GM19372 (cell line): ENCODE measurements around the gene LPIN1.
A peak's percentile ranks its signal among the peaks of the same experiment; 100 is the strongest.
"Not testable (repeated sequence)": the region's sequence is repeated elsewhere in the genome, so short reads cannot be mapped to it uniquely, and the experiment has no call there.

Experiments
- ATAC-seq: cut with Tn5 transposase; IDR thresholded peaks from one replicate; pipeline ENCODE4 v1.9.1; 2021; ENCODE audit warnings: mild to moderate bottlenecking, low read depth, moderate library complexity; ENCODE audit not compliant: unreplicated experiment

Gene LPIN1

DNA sequence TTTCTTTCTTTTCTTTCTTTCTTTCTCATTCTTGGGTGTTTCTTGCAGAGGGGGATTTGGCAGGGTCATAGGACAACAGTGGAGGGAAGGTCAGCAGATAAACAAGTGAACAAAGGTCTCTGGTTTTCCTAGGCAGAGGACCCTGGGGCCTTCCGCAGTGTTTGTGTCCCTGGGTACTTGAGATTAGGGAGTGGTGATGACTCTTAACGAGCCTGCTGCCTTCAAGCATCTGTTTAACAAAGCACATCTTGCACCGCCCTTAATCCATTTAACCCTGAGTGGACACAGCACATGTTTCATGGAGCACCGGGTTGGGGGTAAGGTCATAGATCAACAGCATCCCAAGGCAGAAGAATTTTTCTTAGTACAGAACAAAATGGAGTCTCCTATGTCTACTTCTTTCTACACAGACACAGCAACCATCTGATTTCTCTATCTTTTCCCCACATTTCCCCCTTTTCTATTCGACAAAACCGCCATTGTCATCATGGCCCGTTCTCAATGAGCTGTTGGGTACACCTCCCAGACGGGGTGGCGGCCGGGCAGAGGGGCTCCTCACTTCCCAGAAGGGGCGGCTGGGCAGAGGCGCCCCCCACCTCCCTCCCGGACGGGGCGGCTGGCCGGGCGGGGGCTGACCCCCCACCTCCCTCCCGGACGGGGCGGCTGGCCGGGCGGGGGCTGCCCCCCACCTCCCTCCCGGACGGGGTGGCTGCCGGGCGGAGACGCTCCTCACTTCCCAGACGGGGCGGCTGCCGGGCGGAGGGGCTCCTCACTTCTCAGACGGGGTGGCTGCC lies 12.9 kb downstream of the LPIN1 start:
- ATAC-seq = not testable (repeated sequence)

- no peak for ATAC-seq
These were observed 14.8 kb downstream of the LPIN1 start for GRCh38 chr2:11761259-11761658.

GRCh38 chr2:11762031-11762430 lies 15.6 kb downstream of the LPIN1 start:
- ATAC-seq = no peak

- no peak for ATAC-seq
These were observed 16.5 kb downstream of the LPIN1 start for GRCh38 chr2:11762799-11763461.

DNA sequence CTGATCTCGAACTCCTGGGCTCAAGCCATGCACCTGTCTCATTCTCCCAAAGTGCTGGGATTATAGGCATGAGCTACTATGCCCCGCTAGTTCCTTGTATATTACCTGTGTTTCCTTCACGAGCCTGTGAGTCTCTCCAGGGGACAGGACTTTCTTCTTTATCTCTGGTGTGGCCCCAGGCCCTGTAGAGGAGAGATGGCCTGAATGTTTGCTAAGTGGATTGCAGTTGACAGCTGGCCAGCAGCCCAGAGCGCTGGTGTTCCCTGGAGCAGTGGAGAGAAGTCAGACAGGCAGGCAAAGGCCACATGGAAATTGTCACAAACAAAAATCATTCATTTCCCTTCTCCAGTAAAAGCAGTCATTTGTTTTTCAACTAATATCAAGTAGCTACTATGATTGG lies 17.9 kb downstream of the LPIN1 start:
- ATAC-seq = no peak

GRCh38 chr2:11764920-11765319 lies 18.5 kb downstream of the LPIN1 start:
- no peak for ATAC-seq

DNA sequence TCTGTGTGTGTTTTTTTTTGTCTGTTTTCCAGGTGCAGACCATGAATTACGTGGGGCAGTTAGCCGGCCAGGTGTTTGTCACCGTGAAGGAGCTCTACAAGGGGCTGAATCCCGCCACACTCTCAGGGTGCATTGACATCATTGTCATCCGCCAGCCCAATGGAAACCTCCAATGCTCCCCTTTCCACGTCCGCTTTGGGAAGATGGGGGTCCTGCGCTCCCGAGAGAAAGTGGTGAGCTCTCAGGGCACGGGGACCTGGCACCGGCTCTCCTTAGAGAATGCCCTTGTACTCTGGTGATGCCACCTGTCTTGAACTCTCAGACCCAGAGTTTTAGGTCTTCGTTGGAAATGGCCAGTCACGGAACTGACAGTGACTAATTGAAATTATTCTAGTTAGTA lies 19.1 kb downstream of the LPIN1 start:
- ATAC-seq = no peak

DNA sequence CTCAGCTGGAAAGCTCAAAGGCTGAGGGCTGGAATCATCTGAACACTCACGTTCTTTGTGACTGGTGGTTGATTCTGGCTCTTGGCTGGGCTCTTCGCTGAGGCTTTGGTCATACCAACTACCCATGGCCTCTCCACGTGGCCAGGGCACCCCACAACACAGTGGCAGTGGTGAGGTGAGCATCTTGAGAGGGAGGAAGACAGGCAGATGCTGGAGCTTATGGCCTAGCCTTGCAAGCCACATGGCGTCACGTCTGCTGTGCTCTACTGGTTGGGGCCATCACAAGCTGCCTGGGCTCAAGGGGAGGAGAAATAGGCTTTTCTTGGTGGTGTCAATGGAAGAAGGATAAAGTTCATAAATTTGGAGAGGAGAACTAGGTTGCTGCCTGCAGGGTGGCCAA lies 19.6 kb downstream of the LPIN1 start:
- no peak for ATAC-seq

- ATAC-seq = no peak
These were observed 21.3 kb downstream of the LPIN1 start for GRCh38 chr2:11767779-11768178.

- ATAC-seq = no peak
These were observed 22.5 kb downstream of the LPIN1 start for GRCh38 chr2:11768946-11769345.

- no peak for ATAC-seq
These were observed 23.1 kb downstream of the LPIN1 start for GRCh38 chr2:11769516-11769915.

GRCh38 chr2:11770531-11771188 lies 24.2 kb downstream of the LPIN1 start:
- ATAC-seq = no peak

- no peak for ATAC-seq
These were observed 25.7 kb downstream of the LPIN1 start for GRCh38 chr2:11771971-11772615.

DNA sequence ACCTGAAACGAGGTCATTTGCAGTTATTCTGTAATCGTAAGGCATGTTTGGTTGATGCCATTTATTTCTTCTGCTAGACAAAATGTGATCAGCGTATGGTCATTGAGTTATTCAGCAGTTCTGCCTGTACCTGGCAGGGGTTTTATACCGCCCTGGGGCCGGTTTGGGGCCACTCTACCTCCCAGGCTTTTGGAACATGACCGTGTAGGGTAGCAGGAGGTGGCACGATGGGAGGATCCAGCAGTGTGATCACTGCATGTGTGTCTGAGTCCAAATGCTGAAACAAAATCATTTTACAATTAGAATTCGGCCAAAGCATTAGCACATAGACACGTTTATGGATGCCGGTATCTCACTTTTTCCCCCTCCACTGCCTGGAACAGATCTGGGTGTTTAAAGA lies 26.7 kb downstream of the LPIN1 start:
- no peak for ATAC-seq

DNA sequence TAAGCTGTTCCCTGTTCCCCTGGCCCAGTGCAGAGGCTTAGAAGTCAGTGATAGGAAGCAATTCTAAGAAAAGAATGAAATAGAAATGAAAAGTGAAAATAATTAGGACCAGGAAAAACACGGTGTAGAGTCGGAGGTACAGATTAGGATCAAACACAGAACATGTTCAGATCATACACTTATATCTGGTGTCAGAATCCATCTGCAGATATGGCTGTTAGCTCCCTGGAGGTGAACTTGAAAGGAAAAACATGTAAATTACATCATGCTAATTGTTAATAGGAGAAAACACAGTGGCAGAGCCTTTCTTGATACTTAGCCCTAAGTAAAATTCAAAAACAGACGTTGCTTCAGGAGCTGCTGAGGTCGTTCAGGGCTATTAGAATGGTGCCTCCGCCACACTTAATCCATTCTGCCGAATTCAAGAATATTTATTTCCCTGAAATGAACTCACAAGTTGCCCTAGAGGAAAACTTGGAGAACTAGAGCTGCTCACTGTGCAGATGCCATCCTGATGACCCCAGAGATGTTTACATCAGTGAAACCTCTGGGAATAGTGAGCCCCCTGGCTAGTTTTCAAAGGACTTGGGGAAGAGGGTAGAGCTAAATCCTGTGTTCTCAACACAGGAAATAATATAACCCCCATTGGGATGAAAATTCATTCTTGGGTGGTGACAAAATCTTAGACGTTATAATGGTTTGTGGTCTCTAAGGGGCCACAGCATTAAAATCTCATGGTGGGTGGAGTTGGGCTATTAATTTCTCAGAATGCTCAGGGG lies 27.5 kb downstream of the LPIN1 start:
- ATAC-seq = no peak

DNA sequence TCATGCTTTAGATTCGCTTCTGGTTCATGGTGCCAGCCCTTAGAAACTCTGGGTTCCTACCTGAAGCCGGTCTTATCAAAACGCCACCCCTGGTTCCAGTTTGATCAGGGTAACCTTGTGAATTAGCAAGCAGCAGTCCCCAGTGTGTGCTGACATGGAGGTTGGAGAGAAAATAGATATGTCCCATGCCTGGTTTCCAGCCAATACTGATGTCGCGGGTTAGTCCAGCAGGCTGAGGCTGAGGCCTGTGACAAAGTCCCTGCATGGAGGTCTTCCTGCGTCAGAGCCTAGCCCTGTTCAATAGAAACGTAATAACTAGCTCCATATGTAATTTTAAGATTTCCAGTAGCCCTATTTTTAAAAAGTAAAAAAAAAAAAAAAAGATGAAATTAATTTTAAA lies 28.2 kb downstream of the LPIN1 start:
- no peak for ATAC-seq

DNA sequence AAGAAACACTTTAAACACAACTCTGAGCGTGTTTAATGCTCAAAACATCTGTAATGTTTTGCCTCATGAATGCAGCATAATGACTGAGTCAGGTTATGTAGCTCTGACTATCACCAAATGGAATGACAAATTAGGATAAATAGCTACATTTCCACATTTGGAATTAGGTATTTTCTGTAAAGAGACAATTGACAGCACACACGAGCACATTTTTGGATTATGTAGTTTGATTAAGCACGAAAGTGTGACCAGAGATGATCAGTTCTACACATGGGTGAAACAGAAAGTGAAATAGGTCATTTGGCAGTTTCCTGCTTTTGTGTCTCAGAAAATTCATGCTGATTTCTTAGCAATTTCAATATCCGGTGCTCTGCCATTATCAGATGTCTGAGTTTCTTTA lies 29.0 kb downstream of the LPIN1 start:
- peak; percentile 75 for ATAC-seq

DNA sequence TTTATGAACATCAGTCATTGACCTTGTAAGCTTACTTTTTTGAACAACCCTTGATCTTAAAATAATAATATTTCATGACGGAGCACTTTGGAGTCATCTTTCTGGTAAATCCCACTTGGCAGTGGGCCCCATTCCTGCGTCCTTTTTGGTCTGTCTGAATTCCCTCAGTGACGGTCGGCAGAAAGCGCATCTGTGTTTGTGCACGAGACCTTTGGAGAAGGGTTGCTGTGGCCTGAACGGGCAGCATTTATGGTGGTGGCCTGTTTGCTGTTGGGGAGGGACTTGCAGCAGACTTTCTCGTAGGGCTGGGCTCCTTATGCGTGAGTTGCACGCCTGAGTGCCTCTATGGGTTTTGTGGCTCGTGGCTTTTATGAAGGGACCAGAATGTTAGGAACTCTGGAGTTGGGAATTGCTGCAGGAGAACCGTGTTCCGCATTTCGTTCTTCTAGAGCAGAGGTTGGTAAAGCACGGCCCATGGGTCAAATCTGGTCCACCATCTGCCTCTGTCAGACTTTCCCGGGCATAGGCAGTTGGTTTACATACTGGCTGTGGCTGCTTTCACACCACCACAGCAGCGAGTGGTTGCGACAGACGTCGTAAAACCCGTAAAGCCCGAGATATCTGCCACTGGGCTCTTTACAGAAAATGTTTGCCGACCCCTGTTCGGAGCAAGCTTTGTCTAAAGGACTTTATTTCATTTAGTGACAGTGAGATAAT lies 30.8 kb downstream of the LPIN1 start:
- no peak for ATAC-seq

DNA sequence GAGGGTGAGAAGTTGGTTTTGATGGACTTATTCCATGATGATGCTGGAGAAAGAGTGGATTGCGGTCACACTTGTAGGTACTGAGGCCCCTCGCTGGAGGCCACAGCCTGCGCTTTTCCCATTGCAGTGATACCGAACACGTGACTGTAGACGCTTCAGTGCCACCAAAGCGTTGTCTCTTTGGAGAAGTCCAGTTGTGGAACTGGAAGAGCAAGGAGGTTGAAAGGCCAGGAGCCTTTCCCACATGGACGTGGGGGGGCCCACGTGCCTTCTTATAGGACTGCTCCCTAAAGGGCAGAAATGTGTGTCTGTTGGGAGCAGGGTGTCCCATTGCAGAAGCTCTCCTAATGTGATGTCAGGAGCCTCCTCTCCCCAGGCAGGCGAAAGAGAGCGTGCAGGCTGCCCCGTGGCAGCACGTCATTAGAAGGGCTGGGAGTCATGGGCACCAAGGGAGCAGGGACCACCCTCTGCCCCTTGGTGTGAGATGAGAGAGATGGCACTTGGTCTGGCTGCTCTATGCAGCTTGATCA lies 31.5 kb downstream of the LPIN1 start:
- no peak for ATAC-seq

GRCh38 chr2:11778416-11778815 lies 32.0 kb downstream of the LPIN1 start:
- ATAC-seq = no peak
